K562 (cell line): ENCODE data around the gene RPS19. TPM values are rescaled to one million over a fixed set of nuclear protein-coding genes. Genes with fewer than 3 reads are reported as not detected.

ENCODE experiments used
- ETV1 ChIP-seq: fragments of 450-650 bp; conservative IDR thresholded peaks from 2 replicates; pipeline ENCODE4 v1.6.1; 2016; ENCODE audit warnings: missing genetic modification characterization, control low read depth, low read depth, missing compliant biosample characterization
- GTF2E2 ChIP-seq: fragments of 200-800 bp; sonication (Bioruptor generic); IDR thresholded peaks from 2 replicates; pipeline ENCODE4 v1.6.1; 2016; ENCODE audit warnings: missing genetic modification characterization, missing compliant biosample characterization
- KDM4B ChIP-seq, 2 experiments: fragments of 450-650 bp in 1 of 2; sonication (generic) in 1 of 2; IDR thresholded peaks; 2 replicates each; pipeline ENCODE4 v1.6.1; 2016 to 2017; ENCODE audit warnings: borderline replicate concordance in 2 of 2, antibody characterized with exemption in 1 of 2, low read depth in 1 of 2, mild to moderate bottlenecking in 1 of 2
- MCM3 ChIP-seq: fragments of 450-650 bp; IDR thresholded peaks from 2 replicates; pipeline ENCODE4 v1.6.1; 2016
- MECOM ChIP-seq: fragments of 250-450 bp; sonication (Bioruptor Pico); IDR thresholded peaks from 2 replicates; pipeline ENCODE4 v1.8.0; 2022; ENCODE audit warnings: inconsistent platforms
- NR2C1 ChIP-seq, 2 experiments: fragments of 450-650 bp; IDR thresholded peaks; 2 replicates each; pipeline ENCODE4 v1.6.1; 2017; ENCODE audit warnings: mild to moderate bottlenecking in 2 of 2, antibody characterized with exemption in 1 of 2, inconsistent platforms in 1 of 2, missing compliant biosample characterization in 1 of 2, missing genetic modification characterization in 1 of 2
- NR4A1 ChIP-seq, 2 experiments: fragments of 250-450 bp in 1 of 2; fragments of 450-650 bp in 1 of 2; sonication (Bioruptor Pico) in 1 of 2; IDR thresholded peaks; 2 replicates each; pipeline versions ENCODE4 v1.4.0 to v1.6.1; 2016 to 2020; ENCODE audit warnings: mild to moderate bottlenecking in 2 of 2, missing compliant biosample characterization in 1 of 2, missing genetic modification characterization in 1 of 2, moderate library complexity in 1 of 2
- PHF20 ChIP-seq: fragments of 450-650 bp; IDR thresholded peaks from 2 replicates; pipeline ENCODE4 v1.6.1; 2018; ENCODE audit not compliant: partially characterized antibody
- POLR2H ChIP-seq: IDR thresholded peaks from 2 replicates; pipeline ENCODE4 v1.6.1; 2016; ENCODE audit warnings: missing genetic modification characterization, low read depth, mild to moderate bottlenecking, control low read depth, missing compliant biosample characterization, moderate library complexity
- PYGO2 ChIP-seq: fragments of 450-650 bp; IDR thresholded peaks from 2 replicates; pipeline ENCODE4 v1.6.1; 2016; ENCODE audit warnings: mild to moderate bottlenecking, missing genetic modification characterization, moderate library complexity, missing compliant biosample characterization
- RAD21 ChIP-seq, 2 experiments: fragments of 250-450 bp in 1 of 2; fragments of 450-650 bp in 1 of 2; sonication (Bioruptor Pico) in 1 of 2; formaldehyde crosslinking in 1 of 2; IDR thresholded peaks in 1 of 2; conservative IDR thresholded peaks in 1 of 2; 2 replicates each; pipeline versions ENCODE4 v1.4.0 to v1.8.0; 2020 to 2022; ENCODE audit warnings: mild to moderate bottlenecking in 2 of 2, moderate library complexity in 1 of 2
- RCOR1 ChIP-seq, 2 experiments: IDR thresholded peaks; 2 replicates each; pipeline ENCODE4 v1.6.1; 2012; ENCODE audit warnings: low read depth in 2 of 2, low read length in 2 of 2, borderline replicate concordance in 1 of 2, improper control_type of control experiment in 1 of 2
- SAFB ChIP-seq: fragments of 200-400 bp; formaldehyde crosslinking; IDR thresholded peaks from 2 replicates; pipeline ENCODE4 v1.6.1; 2017; ENCODE audit warnings: low read depth, low read length, borderline replicate concordance
- ZNF354B ChIP-seq: fragments of 250-450 bp; sonication (Bioruptor Pico); IDR thresholded peaks from 2 replicates; pipeline ENCODE4 v1.4.0; 2020
- ZNF431 ChIP-seq: sonication (generic); formaldehyde crosslinking; IDR thresholded peaks from 2 replicates; pipeline ENCODE4 v1.8.0; 2022; ENCODE audit warnings: mild to moderate bottlenecking, missing genetic modification reagents
- ZNF609 ChIP-seq: sonication (generic); formaldehyde crosslinking; IDR thresholded peaks from 2 replicates; pipeline ENCODE4 v1.8.1; 2023; ENCODE audit warnings: missing genetic modification reagents, mild to moderate bottlenecking, borderline replicate concordance
- ZNF668 ChIP-seq: fragments of 250-450 bp; sonication (Bioruptor Pico); IDR thresholded peaks from 2 replicates; pipeline ENCODE4 v1.8.0; 2022; ENCODE audit warnings: mild to moderate bottlenecking, inconsistent platforms
- polyA plus RNA-seq, 8 experiments: library from polyadenylated mRNA; depleted of rRNA in 4 of 8; stranded (reverse) in 5 of 8; unstranded in 3 of 8; fragments of >200 nt; fragmentation: Nextera tagmentation in 2 of 8; fragmentation: Illumina TruSeq in 1 of 8; extraction: Ambion mirVana in 2 of 8; extraction: Trizol in 1 of 8; gene quantifications; 2 replicates each; pipeline versions ENCODE4 v1.2.1 to v1.2.3, GENCODE V29; 2011 to 2014; ENCODE audit warnings: inconsistent platforms in 1 of 8, missing spikeins in 1 of 8
- total RNA-seq, 7 experiments: library from RNA; depleted of rRNA in 6 of 7; stranded (reverse); fragments of >200 nt in 6 of 7; fragmentation: Illumina TruSeq in 2 of 7; extraction: Trizol in 2 of 7; gene quantifications; 2 replicates each; pipeline versions ENCODE4 v1.2.1 to v1.2.3, GENCODE V29; 2011 to 2021; ENCODE audit warnings: low replicate concordance in 1 of 7
- TF ChIP-seq, protein P1 (sequence below): fragments of 450-650 bp; formaldehyde crosslinking; IDR thresholded peaks from 2 replicates; pipeline ENCODE4 v1.4.0; 2022; ENCODE audit warnings: missing genetic modification characterization
- TF ChIP-seq, protein P2 (sequence below): fragments of 450-650 bp; formaldehyde crosslinking; IDR thresholded peaks from 2 replicates; pipeline ENCODE4 v1.4.0; 2020; ENCODE audit warnings: mild to moderate bottlenecking, moderate library complexity

Gene RPS19
- total and polyA plus RNA-seq, 9 of the 15 experiments (the other 6 are each of a cell fraction or from before 2014, with no cell fraction given) = 1,964 to 3,408 (median 2,747) TPM

- TF ChIP-seq, protein P1, sequence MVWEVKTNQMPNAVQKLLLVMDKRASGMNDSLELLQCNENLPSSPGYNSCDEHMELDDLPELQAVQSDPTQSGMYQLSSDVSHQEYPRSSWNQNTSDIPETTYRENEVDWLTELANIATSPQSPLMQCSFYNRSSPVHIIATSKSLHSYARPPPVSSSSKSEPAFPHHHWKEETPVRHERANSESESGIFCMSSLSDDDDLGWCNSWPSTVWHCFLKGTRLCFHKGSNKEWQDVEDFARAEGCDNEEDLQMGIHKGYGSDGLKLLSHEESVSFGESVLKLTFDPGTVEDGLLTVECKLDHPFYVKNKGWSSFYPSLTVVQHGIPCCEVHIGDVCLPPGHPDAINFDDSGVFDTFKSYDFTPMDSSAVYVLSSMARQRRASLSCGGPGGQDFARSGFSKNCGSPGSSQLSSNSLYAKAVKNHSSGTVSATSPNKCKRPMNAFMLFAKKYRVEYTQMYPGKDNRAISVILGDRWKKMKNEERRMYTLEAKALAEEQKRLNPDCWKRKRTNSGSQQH (CRISPR knock-in tag) = peak; percentile 67; the same call in 1 of the 2 replicates
- no peak for TF ChIP-seq RCOR1 (IDR thresholded peaks at IDR 0.05; ENCODE audit: borderline replicate concordance in 1 of 2, low read depth in 2 of 2, low read length in 2 of 2)
- no peak for TF ChIP-seq ZNF609 (CRISPR knock-in tag)
- no peak for TF ChIP-seq ZNF431 (CRISPR knock-in tag)
- no peak for TF ChIP-seq ZNF668 (CRISPR knock-in tag)
- no peak for TF ChIP-seq ZNF354B (CRISPR knock-in tag)
- TF ChIP-seq MCM3 = peak; percentile 83; the same call in 1 of the 2 replicates
- TF ChIP-seq, protein P2, sequence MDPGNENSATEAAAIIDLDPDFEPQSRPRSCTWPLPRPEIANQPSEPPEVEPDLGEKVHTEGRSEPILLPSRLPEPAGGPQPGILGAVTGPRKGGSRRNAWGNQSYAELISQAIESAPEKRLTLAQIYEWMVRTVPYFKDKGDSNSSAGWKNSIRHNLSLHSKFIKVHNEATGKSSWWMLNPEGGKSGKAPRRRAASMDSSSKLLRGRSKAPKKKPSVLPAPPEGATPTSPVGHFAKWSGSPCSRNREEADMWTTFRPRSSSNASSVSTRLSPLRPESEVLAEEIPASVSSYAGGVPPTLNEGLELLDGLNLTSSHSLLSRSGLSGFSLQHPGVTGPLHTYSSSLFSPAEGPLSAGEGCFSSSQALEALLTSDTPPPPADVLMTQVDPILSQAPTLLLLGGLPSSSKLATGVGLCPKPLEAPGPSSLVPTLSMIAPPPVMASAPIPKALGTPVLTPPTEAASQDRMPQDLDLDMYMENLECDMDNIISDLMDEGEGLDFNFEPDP (CRISPR knock-in tag) = no peak
- no peak for TF ChIP-seq POLR2H (tag)
- TF ChIP-seq GTF2E2 (tag) = no peak
- no peak for TF ChIP-seq KDM4B (IDR thresholded peaks at IDR 0.05; ENCODE audit: borderline replicate concordance in 2 of 2, low read depth in 1 of 2)
- TF ChIP-seq PHF20 = peak; percentile 19
- TF ChIP-seq NR2C1 (IDR thresholded peaks at IDR 0.05) = peak; percentile 89
- TF ChIP-seq NR2C1 (tag; IDR thresholded peaks at IDR 0.05) = peak; percentile 77
- no peak for TF ChIP-seq SAFB
- no peak for TF ChIP-seq PYGO2
- TF ChIP-seq RAD21 (CRISPR knock-in tag; conservative IDR thresholded peaks at IDR 0.05 in 1 of 2, IDR thresholded peaks at IDR 0.05 in 1 of 2) = peak in 1 of 2 experiments; percentile 11; a peak in 1 of 4 replicates
- TF ChIP-seq NR4A1 (CRISPR knock-in tag; IDR thresholded peaks at IDR 0.05) = no peak
- TF ChIP-seq NR4A1 (tag; IDR thresholded peaks at IDR 0.05) = no peak
- TF ChIP-seq MECOM = no peak
- 0 out of 2 replicates have a peak, but pooled peaks have one; percentile 28 for TF ChIP-seq ETV1 (tag)
These were observed 33.8 kb downstream of the RPS19 start (continued) for GRCh38 chr19:41893899-41894298.
